DMS53 (cell line): ENCODE data around the gene FARS2.
"Not testable (repeated sequence)": the region's sequence is repeated elsewhere in the genome, so short reads cannot be mapped to it uniquely, and the experiment has no call there.

Experiments
- DNase-seq: peaks from one replicate; lab custom pipeline; 2025; lab: John Stamatoyannopoulos, UW

The FARS2 gene

DNA sequence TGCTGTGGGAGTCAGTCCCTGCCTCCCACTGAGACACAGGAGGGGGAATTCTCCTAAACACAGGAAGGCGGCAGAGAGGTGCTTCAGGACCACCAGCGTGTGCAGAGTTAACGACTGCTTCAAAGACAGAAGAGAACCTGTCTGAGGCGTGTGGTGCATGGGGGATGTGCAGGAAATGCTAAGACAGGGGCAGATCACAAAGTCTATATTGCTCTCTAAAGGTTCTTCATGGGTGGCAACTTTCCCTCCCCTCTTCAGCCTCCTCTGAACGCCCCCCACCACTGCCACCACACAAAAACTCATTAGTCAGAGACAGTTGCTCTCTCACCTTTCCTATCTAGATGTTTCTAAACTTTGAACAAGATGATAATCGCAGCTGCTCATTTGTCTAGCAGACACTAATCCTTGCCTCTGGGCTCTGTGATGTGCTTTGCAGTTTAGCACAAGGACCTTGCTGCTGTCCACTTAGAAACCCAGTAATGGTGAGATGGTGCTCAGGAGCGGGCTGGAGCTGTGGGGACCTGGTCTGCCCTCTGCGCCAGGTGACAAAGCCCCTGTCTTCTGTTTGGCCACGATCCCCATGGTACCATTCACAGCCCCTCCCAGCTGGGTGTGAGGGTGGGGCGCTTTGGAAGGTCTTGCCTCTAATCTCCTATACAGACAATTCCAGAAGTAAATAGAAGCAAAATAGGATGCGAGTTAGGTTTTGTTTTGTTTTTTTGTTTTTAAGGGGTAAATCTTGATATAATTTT lies 525.8 kb downstream of the FARS2 start:
- no peak for DNase-seq

DNA sequence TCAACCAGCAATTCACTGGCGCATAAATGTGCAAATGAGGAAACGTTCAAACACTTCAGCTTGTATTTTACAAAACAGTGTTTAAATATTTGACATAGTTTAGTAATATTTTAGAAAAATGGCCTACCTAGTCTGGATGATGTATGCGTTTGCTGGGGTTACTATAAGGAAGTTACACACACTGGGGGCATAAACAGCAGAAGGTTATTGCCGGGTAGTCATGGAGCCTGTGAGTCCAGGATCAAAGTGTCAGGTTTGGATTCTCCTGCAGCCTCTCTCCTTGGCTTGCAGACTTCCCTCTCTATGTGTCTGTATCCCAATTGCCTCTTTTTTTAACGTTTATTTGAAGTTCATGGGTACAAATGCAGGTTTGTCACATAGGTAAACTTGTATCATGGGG lies 528.1 kb downstream of the FARS2 start:
- DNase-seq: not testable (repeated sequence)

GRCh38 chr6:5796555-5796954 lies 535.2 kb downstream of the FARS2 start:
- not testable (repeated sequence) for DNase-seq

GRCh38 chr6:5806406-5806805 lies 545.1 kb downstream of the FARS2 start:
- DNase-seq: not testable (repeated sequence)

DNA sequence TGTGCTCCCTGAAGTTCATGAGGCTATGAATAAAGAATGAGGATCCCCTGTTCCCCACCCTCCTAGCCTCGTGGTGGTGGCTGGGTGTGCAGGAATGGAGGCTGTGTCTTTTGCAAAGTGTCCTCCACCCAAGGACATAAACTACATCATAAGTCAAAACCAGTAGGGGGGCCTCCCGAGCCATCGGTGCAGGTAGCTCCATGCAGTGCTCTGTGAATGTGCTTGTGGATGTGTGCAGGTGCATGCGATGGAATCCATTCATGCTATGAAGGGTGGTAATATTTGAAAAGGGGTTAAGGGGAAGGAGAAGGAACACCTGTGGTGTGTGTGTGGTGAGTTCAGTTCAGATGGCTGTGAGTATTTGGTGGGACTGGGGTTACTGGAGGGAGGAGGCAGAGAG lies 548.1 kb downstream of the FARS2 start:
- no peak for DNase-seq

- DNase-seq: no peak
Observed at GRCh38 chr6:5811997-5812396, 550.7 kb downstream of the FARS2 start.

GRCh38 chr6:5813625-5814027 lies 552.3 kb downstream of the FARS2 start:
- no peak for DNase-seq

DNA sequence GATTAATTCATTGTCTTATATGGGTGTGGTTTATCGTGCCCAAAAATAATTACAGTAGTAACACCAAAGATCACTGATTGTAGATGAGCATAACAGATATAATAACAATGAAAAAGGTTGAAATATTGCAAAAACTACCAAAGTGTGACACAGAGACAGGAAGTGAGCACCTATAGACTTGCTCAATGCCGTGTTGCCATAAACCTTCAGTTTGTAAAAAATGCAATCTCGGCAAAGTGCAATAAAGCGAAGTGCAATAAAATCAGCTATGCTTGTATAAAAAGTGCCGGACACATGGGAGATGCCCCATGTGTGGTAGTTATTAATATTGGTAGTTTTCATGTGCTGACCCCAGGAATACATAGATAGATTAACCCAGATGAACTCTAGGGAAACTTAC lies 552.8 kb downstream of the FARS2 start:
- DNase-seq: no peak

GRCh38 chr6:5814901-5815300 lies 553.6 kb downstream of the FARS2 start:
- DNase-seq: no peak

DNA sequence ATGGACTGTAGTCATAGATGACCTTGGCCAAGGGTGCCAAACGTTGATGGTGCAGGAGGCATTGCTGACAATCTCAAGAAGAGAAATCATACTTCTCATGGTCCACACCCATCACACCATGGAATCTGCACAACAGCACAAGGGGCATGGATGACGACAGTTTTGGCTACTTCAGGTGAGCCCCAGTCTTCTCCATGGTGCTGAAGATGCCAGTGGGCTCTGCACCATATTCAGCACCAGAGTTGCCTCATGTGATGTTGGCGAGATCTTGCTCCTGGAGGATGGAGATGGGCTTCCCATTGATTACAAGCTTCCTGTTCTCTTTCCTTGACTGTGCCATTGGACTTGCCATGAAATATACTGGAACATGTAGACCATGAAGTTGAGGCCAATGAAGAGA lies 556.6 kb downstream of the FARS2 start:
- DNase-seq: no peak

- no peak for DNase-seq
Observed at GRCh38 chr6:5818959-5819358, 557.6 kb downstream of the FARS2 start.
